NCI-H82 (cell line): ENCODE data around the gene HELLS.
"Not testable (repeated sequence)": the region's sequence is repeated elsewhere in the genome, so short reads cannot be mapped to it uniquely, and the experiment has no call there.

Experiments
- DNase-seq: peaks from one replicate; lab custom pipeline; 2025; lab: John Stamatoyannopoulos, UW

Gene HELLS

DNA sequence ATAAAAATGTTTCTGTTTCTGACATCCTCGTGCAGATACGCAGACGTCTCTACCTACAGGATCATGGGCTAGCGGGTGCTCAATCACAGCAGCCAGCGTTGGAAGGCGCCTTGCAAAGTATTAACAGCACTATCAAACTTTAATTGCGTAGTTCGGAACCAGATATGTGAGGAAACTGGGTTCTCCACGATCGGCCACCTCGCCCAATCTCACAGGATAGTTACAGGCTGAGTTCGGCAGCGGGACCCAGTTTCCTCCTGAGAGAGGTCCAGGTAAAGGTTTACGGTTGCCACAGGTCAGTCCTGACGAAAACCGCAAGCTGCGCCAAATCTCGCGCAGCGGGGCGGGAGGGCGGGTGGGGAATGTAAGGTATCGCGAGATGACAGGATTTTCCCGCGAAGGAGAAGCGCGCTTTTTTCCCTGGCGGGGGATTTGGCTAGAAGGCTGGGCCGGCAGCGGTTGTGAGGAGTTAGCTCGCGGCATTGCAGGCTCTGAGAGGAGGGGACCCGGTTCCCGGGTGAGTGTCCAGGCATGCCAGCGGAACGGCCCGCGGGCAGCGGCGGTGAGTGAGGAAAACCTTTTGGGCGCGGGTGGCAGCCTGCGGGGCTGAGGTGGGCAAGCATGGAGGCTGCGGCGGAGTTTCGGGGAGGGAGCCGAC is at the start of gene HELLS:
Gene HELLS (plus strand): TSS at position 398 of the 658 bp plus-strand sequence. CDS start 134 bp downstream, at position 532.
- peak; percentile 93 for DNase-seq

GRCh38 chr10:94496010-94496409 is 49.6 kb upstream of the HELLS start:
- no peak for DNase-seq

GRCh38 chr10:94496646-94497045 is 48.9 kb upstream of the HELLS start:
- no peak for DNase-seq

DNA sequence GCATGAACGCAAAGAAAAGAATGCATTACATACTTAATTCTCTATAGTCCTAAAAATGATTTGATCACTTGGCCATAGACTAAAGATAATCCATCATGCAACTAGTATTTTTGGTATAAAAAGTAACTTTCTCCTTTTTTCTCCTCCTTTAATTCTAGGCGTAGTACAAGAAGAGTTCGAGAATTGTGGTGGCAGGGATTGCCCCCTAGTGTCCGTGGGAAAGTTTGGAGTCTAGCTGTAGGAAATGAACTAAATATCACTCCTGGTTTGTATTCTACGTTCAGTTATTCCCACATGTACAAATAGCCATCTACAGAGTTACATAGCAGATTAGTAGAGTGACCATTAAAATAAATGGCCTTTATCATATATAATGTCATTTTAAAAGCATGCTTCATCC is 45.5 kb upstream of the HELLS start:
- peak; percentile 21 for DNase-seq

- no peak for DNase-seq
Observed at GRCh38 chr10:94521276-94522250, 24.0 kb upstream of the HELLS start.

GRCh38 chr10:94524146-94524545 is 21.4 kb upstream of the HELLS start:
- no peak for DNase-seq

DNA sequence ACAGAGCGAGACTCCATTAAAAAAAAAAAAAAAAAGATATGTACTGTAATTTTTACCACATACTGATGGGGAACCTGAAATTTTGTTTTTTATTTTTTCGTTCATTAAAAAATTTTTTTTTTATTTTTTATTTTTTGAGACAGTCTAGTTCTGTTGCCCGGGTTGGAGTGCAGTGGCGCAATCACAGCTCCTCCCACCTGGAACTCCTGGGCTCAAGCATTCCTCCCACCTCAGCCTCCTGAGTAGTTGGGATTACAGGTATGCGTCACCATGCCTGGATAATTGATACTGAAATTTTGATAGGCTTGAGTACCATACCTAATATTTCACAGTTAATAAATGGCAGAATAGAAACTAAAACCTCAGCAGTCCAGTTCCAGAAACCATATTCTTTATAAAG is 20.9 kb upstream of the HELLS start:
- no peak for DNase-seq

GRCh38 chr10:94531550-94531949 is 14.0 kb upstream of the HELLS start:
- DNase-seq: not testable (repeated sequence)

GRCh38 chr10:94533027-94533426 is 12.6 kb upstream of the HELLS start:
- no peak for DNase-seq

- DNase-seq: not testable (repeated sequence)
Observed at GRCh38 chr10:94542282-94542681, 3.3 kb upstream of the HELLS start.

DNA sequence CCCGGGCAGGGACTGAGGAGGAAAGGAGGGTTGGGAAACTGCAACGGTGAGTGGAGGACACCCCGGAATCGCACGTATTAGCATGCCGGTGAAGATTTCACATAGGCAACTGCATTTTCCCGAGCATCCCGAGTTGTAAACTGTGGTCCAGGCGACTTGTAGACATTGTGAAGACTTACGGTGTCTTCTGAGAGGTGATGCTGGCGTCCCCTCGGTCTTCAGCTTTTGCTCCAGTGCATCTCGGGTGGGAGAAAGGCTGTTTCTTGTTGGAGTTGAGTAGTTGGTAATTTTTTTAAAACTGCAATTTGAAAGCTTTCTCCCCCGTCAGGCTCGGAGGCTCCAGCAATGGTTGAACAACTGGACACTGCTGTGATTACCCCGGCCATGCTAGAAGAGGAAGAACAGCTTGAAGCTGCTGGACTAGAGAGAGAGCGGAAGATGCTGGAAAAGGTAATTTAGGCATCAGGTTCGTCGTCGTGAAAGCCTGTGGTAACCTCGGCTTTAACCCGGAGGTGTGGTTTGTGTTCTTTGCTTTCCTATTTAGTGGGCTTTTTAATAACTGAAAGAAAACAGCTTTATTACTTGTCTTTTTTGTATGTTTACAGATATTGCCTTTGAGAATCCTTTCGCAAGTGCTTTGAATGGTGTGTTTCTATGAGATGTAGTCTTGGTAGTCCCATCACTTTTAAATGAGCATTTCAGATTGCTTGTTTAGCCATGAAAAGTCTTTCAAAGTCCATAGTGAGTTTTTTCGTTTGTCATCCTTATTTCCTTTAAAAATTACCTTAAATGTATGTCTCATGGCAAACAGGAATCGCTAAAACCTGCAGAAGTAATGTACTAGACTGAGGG is 687 bp downstream of the HELLS start:
- peak; percentile 56 for DNase-seq

DNA sequence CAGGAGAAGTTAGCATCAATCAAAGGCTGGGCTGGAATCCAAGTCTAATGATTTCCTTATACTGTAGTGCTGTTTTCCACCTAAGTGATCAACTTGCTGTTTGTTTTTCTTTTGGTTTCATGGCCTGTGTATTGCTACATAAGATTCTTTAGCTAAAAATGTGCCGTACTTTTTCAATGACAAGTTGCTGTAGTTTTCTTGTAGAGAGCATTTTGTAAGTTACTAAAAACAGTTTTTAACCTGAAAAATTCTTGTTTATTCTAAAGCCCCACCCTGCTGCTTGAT is 1.3 kb downstream of the HELLS start:
- DNase-seq: peak; percentile 14

DNA sequence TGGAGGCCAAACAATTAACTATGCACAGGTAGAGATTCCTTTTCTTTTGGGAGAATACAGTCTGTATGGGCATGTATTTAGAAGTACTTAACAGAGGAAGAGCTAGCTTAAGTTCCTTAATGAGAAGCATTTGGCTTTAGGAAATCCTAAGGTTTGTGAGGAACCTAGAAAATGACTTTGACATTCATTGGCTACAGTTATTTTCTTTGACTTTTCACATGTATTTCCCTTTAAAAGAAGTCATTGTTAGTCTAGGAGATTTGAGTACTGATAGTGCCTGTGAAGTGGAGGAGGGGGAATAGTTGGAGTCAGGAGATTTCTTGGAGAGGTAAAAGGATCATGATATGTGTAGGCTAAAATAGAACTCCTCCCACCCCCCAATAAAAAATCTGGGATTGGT is 3.6 kb downstream of the HELLS start:
- DNase-seq: no peak

- DNase-seq: not testable (repeated sequence)
Observed at GRCh38 chr10:94567714-94568307, 22.2 kb downstream of the HELLS start.

DNA sequence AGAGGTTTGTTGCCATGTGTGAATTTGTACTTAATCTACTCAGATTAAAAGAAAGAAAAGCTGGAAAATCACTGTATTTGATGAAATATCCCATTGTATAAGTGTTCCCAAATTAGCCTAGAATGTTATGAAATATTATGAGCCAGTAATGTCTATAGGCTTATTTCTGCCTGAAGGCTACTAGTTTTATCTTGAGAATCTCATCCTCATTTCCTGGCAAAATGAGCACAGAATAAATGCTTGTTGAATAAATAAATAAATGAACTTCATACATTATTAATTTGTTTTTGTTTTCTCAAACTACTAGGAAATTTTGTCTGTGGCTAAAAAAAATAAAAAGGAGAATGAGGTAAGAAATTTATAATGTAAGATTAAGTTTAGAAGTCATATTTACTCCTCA is 25.5 kb downstream of the HELLS start:
- no peak for DNase-seq

- DNase-seq: no peak
Observed at GRCh38 chr10:94571528-94571927, 25.9 kb downstream of the HELLS start.

DNA sequence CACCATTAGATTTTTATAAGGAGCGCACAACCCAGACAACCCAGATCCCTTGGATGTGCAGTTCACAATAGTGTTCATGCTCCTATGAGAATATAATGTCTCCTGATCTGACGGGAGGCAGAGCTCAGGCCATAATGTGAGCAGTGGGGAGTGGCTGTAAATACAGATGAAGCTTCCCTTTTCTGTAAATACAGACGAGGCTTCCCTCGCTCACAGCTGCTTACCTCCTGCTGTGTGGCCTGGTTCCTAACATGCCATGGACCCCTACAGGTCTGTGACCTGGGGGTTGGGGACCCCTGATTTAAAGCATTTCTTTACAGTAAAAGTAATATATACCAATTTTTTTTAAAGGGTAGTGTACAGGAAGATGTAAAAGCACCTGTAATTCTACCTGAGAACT is 33.2 kb downstream of the HELLS start:
- no peak for DNase-seq

DNA sequence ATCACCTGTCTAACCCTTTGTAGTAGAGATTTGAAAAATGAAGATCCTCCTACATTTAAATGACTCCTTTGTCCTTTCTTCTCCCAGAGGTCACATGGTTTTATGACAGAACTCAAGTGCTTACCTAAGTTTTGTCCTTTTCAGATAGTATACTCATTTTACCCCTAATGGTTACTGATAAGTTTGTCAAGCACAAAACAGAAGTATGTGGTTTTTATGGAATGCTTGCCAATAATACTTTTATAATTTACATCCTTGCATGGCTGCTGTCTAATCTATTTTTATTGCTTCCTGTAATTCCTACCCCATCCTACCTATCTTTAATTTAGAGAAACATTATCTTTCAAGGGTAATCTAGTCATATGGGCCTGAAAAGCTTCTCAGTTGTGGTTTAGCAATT is 37.5 kb downstream of the HELLS start:
- no peak for DNase-seq

DNA sequence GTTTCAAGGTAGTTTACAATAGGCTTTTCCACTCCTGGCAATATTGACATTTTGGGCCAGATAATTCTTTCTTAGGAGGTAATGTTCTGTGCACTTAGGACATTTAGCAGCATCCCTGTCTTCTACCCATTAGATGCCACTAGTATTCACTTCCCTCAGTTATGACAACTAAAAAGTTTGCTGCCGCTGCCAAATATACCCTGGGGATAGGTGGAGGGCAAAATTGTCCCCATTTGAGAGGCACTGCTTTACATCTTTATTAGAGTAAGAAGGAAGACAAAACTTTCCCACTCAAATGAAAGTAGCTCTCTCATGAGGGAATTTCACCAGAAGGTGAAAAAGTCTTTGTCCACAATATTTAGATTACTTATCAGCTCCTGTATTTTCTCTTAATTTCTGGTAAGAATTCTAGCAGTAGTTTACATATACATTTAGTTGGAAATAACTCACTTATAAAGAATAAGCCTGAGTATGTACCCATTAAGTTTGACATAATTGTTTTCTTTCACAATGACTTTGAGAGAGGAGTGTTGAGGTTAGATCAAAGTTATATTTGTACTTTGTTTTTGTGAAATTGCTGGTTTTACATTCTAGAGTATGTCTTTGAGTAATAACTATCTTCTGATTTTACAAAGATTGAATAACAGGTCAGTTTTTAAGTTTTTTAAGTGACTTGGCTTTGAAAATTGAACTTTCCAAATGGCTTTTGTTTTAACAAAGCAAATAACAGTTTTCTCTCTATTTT is 46.0 kb downstream of the HELLS start:
- DNase-seq: no peak

GRCh38 chr10:94602729-94603515 is 57.3 kb downstream of the HELLS start:
- no peak for DNase-seq

GRCh38 chr10:94607111-94607510 is 61.5 kb downstream of the HELLS start:
- DNase-seq: no peak
